Left lung (tissue), 10 donors: Measurements from ENCODE around the gene EVPLL. TPM values are rescaled to one million over a fixed set of nuclear protein-coding genes. Genes with fewer than 3 reads are reported as not detected.

Source experiments
- ATAC-seq: fragments of 200-7000 bp; cut with Tn5 transposase; one replicate; pipeline ENCODE4 v1.9.1; 2020; ENCODE audit warnings: moderate library complexity
- DNase-seq, 4 donors: peaks; one replicate each; pipeline ENCODE4 v3.0.0-alpha.2; 2013 to 2020
- H3K27ac ChIP-seq, 2 donors: fragments of 200-600 bp; sonication (generic) in 1 of 2; one replicate each; pipeline versions ENCODE4 v1.5.0 to v1.8.0; 2020 to 2021
- H3K27me3 ChIP-seq, 2 donors: fragments of 200-600 bp; sonication (generic) in 1 of 2; one replicate each; pipeline versions ENCODE4 v1.5.0 to v1.8.0; 2020 to 2021
- H3K36me3 ChIP-seq, 2 donors: fragments of 200-600 bp; sonication (generic) in 1 of 2; one replicate each; pipeline versions ENCODE4 v1.5.0 to v1.8.0; 2020 to 2021
- H3K4me1 ChIP-seq, 2 donors: fragments of 200-600 bp; one replicate each; pipeline ENCODE4 v1.8.0; 2021
- H3K4me3 ChIP-seq, 2 donors: fragments of 200-600 bp; sonication (generic) in 1 of 2; one replicate each; pipeline versions ENCODE4 v1.5.0 to v1.8.0; 2020 to 2021; ENCODE audit warnings: mild to moderate bottlenecking in 1 of 2
- H3K9me3 ChIP-seq, 2 donors: fragments of 200-600 bp; sonication (generic) in 1 of 2; one replicate each; pipeline versions ENCODE4 v1.5.0 to v1.8.0; 2020 to 2021
- intact Hi-C, 2 donors: fragments of 100-400 bp; cut with DNase I; formaldehyde crosslinking; loops; one replicate each; pipeline versions ENCODE4 v1.11.2 to v1.14.2; 2022
- polyA plus RNA-seq, 6 donors: library from polyadenylated mRNA; unstranded; fragments of 120-200 nt; gene quantifications; one replicate each; pipeline ENCODE4 v1.2.1, GENCODE V29; 2013; ENCODE audit not compliant: insufficient read length in 6 of 6
- total RNA-seq, 2 donors: library from RNA; stranded (reverse); fragmentation: NEBNext Ultra II Directional; extraction: Animal tissue kit (Norgen Biotek cat#: 25700); gene quantifications; one replicate each; pipeline ENCODE4 v1.2.1, GENCODE V29; 2021
- TF ChIP-seq, protein P1 (sequence below), 2 donors: fragments of 200-600 bp; sonication (generic) in 1 of 2; IDR thresholded peaks; one replicate each; pipeline versions ENCODE4 v1.5.0 to v1.8.0; 2021; ENCODE audit warnings: antibody characterized with exemption in 2 of 2
- donor health status: DM: no; HTN: yes; CAD: no.
- donor health status: DM: no; HTN: no; CAD: no.

EVPLL gene
- total and polyA plus RNA-seq, 8 donors, result 0.26 to 3.1 (median 0.82) TPM

DNA sequence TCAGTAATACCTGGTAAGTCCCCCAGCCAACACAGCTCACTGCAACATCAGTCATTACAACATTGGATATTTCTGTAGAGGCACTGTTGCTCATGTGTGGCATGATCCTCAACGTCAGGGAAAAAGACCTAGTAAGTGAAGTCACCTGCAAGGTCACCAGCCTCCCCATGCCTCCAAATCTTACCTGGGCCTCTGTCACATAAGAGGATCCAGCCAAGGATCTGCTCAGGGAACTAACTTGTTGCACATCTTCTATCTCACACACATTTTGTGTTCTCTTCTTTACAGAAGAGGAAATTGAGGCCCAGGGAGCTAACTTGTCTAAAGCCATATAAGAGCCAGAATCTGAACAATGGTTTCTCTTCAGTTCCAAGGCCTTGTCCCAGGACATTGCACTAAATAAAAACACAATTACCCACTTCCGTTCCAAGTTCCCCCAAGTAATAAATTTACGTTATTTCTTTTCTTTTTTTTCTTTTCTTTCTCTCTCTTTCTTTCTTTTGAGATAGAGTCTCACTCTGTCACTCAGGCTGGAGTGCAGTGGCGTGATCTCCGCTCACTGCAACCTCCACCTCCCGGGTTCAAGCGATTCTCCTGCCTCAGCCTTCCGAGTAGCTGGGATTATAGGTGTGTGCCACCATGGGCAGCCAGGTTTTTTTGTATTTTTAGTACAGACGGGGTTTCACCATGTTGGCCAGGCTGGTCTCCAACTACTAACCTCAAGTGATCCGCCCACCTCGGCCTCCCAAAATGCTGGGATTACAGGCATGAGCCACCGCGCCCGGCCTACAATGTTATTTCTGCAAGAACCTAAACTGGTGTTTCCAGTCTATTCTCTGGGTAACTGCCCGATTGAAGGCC, 15.5 kb upstream of the EVPLL start:
- TF ChIP-seq, protein P1, sequence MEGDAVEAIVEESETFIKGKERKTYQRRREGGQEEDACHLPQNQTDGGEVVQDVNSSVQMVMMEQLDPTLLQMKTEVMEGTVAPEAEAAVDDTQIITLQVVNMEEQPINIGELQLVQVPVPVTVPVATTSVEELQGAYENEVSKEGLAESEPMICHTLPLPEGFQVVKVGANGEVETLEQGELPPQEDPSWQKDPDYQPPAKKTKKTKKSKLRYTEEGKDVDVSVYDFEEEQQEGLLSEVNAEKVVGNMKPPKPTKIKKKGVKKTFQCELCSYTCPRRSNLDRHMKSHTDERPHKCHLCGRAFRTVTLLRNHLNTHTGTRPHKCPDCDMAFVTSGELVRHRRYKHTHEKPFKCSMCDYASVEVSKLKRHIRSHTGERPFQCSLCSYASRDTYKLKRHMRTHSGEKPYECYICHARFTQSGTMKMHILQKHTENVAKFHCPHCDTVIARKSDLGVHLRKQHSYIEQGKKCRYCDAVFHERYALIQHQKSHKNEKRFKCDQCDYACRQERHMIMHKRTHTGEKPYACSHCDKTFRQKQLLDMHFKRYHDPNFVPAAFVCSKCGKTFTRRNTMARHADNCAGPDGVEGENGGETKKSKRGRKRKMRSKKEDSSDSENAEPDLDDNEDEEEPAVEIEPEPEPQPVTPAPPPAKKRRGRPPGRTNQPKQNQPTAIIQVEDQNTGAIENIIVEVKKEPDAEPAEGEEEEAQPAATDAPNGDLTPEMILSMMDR (IDR thresholded peaks at IDR 0.05), result no peak
- ATAC-seq (no peak), DNase-seq (no peak)
- peak overlapping the region; percentile 72 to 95 for H3K4me3 ChIP-seq
- peak overlapping the region; percentile 68 to 83 for H3K27ac ChIP-seq
- peaks cover 0 to 25% of the 10 kb centered on the region in 2 donors for H3K36me3 ChIP-seq
- intact Hi-C loops, result no loop called here
- H3K4me1 ChIP-seq, result peaks cover 10 to 32% of the 10 kb centered on the region in 2 donors
- no peaks in the 10 kb centered on the region for H3K27me3 ChIP-seq
- H3K9me3 ChIP-seq, result no peaks in the 10 kb centered on the region

DNA sequence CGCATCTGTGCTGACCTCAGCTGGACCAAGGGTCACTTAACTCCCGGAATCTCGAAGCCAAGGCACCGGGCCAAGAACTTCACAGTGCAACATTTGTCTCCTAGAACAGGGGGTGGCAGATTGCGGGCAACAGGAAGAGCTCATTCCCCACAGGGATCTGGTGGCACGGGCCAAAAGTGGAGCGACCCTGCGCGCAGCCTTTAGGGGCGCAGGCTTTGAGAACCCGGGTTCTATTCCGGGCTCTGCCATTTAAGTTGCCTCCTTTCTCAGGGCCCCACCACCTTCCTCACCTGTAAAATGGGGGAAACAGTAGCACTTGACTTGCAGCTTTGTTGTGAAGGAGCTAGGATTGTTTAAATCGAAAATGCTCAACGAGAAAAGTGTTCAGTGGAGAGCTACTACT, 14.9 kb upstream of the EVPLL start:
- peak; percentile 58 for ATAC-seq
- DNase-seq, result peak in 2 of 4 donors; percentile 27 to 81
- TF ChIP-seq, protein P1 (IDR thresholded peaks at IDR 0.05), result no peak

DNA sequence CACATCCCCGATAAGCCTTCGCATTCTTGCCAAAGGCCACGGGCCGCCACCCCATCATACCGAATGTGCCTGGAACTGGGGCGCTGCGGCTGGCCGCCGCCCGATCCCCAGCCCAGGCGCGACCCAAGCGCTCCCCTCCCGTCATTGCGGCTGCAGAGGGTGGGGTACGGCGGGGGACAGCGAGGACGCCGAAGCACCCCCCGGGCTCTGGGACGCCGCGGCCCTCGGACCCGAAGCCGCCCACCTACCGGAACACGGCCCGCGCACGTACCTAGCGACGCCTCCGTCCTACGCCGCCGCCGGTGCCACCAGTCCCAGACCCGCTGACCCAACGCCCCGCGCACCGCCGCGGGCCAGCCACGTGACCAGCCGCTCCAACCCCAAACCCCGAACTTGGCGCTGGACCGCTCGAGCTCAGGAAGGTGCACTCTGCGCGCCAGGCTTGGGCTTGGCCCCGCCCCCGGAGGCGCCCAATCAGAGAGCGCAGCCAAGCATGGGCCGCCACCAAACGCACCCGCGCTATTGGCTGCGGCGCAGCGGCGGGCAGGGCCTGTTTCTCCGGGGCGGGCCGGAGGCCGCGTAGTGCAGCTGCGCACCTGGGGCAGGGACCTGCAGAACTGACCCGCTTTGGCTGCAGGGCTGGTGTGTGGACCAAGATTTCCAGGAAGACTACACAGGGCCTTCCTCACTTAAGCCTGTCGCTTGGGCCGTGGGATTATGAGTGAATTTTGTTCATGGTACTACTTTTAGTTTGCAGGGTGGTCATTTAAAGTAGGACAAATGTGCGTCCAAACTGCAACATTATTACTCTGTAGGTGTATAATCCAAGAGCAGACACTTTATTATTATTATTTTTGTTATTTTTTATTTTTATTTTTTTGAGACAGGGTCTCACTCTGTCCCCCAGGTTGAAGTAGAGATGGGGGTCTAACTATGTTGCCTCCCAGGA, 14.2 kb upstream of the EVPLL start, which contains the start of gene SHMT1:
SHMT1 (minus strand) TSS at position 450 of the 949 bp plus-strand sequence. CDS start 7,569 bp downstream, outside the sequence.
- peak; percentile 83 to 99 (median 92) for DNase-seq
- Histone ChIP-seq H3K4me1 (peaks cover 10 to 23% of the 10 kb centered on the region in 2 donors), H3K27ac (peak within 1 kb of the TSS; percentile 68 to 83), H3K4me3 (peak within 1 kb of the TSS; percentile 72 to 95), H3K9me3 (no peaks in the 10 kb centered on the region), H3K27me3 (no peaks in the 10 kb centered on the region), H3K36me3 (peaks cover 0 to 22% of the 10 kb centered on the region in 2 donors)
- intact Hi-C loops, result no loop called here
- TF ChIP-seq, protein P1 (IDR thresholded peaks at IDR 0.05), result no peak
- ATAC-seq, result peak; percentile 100

More for the DNA sequence above, 14.9 kb upstream of the EVPLL start:
- Histone ChIP-seq H3K9me3 (no peaks in the 10 kb centered on the region), H3K27me3 (no peaks in the 10 kb centered on the region), H3K4me1 (peaks cover 10 to 25% of the 10 kb centered on the region in 2 donors), H3K4me3 (peak overlapping the region; percentile 72 to 95), H3K27ac (peak overlapping the region; percentile 68 to 83), H3K36me3 (peaks cover 0 to 25% of the 10 kb centered on the region in 2 donors)
- intact Hi-C loops, result no loop called here

DNA sequence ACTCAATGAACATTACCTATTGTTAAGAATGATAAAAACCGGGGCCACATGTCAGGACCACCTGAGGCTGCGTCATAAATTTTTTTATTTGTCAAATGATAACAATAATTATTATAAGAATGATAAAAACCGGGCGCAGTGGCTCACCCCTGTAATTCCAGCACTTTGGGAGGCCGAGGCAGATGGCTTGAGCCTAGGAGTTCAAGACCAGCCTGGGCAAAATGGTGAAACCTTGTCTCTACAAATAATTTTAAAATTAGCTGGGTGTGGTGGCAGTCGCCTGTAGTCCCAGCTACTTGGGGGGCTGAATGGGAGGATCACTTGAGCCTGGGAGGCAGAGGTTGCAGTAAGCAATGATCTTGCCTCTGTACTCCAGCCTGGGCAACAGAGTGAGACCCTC, 13.4 kb upstream of the EVPLL start:
- TF ChIP-seq, protein P1 (IDR thresholded peaks at IDR 0.05), result no peak
- DNase-seq, result no peak
- Histone ChIP-seq H3K4me3 (no peak overlapping the region), H3K4me1 (peaks cover 10 to 23% of the 10 kb centered on the region in 2 donors), H3K36me3 (peaks cover 0 to 14% of the 10 kb centered on the region in 2 donors), H3K27me3 (peaks cover 0 to 2% of the 10 kb centered on the region in 2 donors), H3K9me3 (no peaks in the 10 kb centered on the region), H3K27ac (no peak overlapping the region)
- intact Hi-C loops, result no loop called here
- ATAC-seq, result no peak
